ENCODE data around the gene BICDL2. TPM values are rescaled to one million over a fixed set of nuclear protein-coding genes. Genes with fewer than 3 reads are reported as not detected.
A peak's percentile ranks its signal among the peaks of the same experiment; 100 is the strongest.

BICDL2 gene
- total and polyA plus RNA-seq, 9 of the 15 experiments (the other 6 are each of a cell fraction or from before 2014, with no cell fraction given): 0.09 to 0.28 (median 0.09) TPM; not detected in 6

GRCh38 chr16:3020604-3021448 is 15.9 kb downstream of the BICDL2 start:
- Histone ChIP-seq H4K20me1 (replicated peaks; ENCODE audit: control insufficient read depth, insufficient read depth, low read length) (peaks cover 28% of the 10 kb centered on the region), H3K36me3 (ENCODE audit: control insufficient read depth, insufficient read depth, low read length) (peaks cover 22% of the 10 kb centered on the region; the same call in 2 of the 3 replicates), H2AFZ (ENCODE audit: low read depth, low read length) (peak overlapping the region; percentile 46; the same call in 1 of the 2 replicates), H3K9me3 (replicated peaks; ENCODE audit: control insufficient read depth, insufficient read depth, low read depth, low read length) (no peaks in the 10 kb centered on the region), H3K4me1 (replicated peaks in 1 of 2; ENCODE audit: control insufficient read depth in 2 of 2, insufficient read depth in 2 of 2, low read length in 2 of 2) (peaks cover 36 to 92% of the 10 kb centered on the region in 2 experiments), H3K27ac (ENCODE audit: extremely low read depth, low read depth, low read length) (peak overlapping the region; percentile 90), H3K79me2 (ENCODE audit: control insufficient read depth, insufficient read depth, low read length) (peaks cover 42% of the 10 kb centered on the region), H3K4me3 (peak overlapping the region; percentile 82), H3K4me2 (ENCODE audit: insufficient read depth, low read length) (peak overlapping the region; percentile 83), H3K9ac (ENCODE audit: insufficient read depth in 1 of 2, low read depth in 2 of 2, low read length in 2 of 2) (peak overlapping the region; percentile 88 to 94), H3K27me3 (ENCODE audit: control insufficient read depth in 2 of 2, insufficient read depth in 2 of 2, low read length in 2 of 2) (no peaks in the 10 kb centered on the region), H3K9me1 (ENCODE audit: control insufficient read depth, insufficient read depth, low read length) (peaks cover 2% of the 10 kb centered on the region)
- TSS peak; percentile 59 for BruUV-seq (replicated peaks)
- ChIA-PET CTCF (ENCODE audit: low intra/inter-chr PET ratio) (no interaction called here), POLR2A (interaction anchor here (0.8 to 3.3 kb wide), 7 partner anchors 10 to 54 kb away, joined by 3 to 29 read pairs (median 6); no protein-coding TSS in a partner anchor)
- intact Hi-C loops (cut with micrococcal nuclease): loop anchor here (1.0 to 10.0 kb wide), 2 partner anchors 13 to 56 kb away; partner anchors contain the start of genes KREMEN2 and PAQR4
- 1% methylated on average over 36 of the region's 57 CpGs for WGBS (ENCODE audit: insufficient coverage, low coverage, missing lambda C conversion rate)
- peak; percentile 32 for ATAC-seq
- FAIRE-seq: no peak
- DNase-seq (ENCODE audit: extremely low read depth in 1 of 4, low spot score in 3 of 4): peak; percentile 76 to 78 (median 78)
- in situ Hi-C loops (cut with MboI): no loop called here
- peak; percentile 81 for TF ChIP-seq POLR2G (IDR thresholded peaks at IDR 0.05; ENCODE audit: low read depth, low read length)
- TF ChIP-seq ZFP30 (CRISPR knock-in tag; IDR thresholded peaks at IDR 0.05; ENCODE audit: borderline replicate concordance): no peak
- TF ChIP-seq ZNF146 (CRISPR knock-in tag; IDR thresholded peaks at IDR 0.05; ENCODE audit: unreplicated experiment): no peak
- no peak for TF ChIP-seq ZNF583 (CRISPR knock-in tag; IDR thresholded peaks at IDR 0.05)
- no peak for TF ChIP-seq CHD4 (IDR thresholded peaks at IDR 0.05; ENCODE audit: insufficient read depth, insufficient replicate concordance, low read depth, low read length, poor library complexity, severe bottlenecking)
- no peak for TF ChIP-seq CEBPB (tag; IDR thresholded peaks at IDR 0.05)
- no peak for TF ChIP-seq SNIP1 (IDR thresholded peaks at IDR 0.05; ENCODE audit: low read depth)
- no peak for TF ChIP-seq NR4A1 (CRISPR knock-in tag; IDR thresholded peaks at IDR 0.05)
- TF ChIP-seq NR4A1 (tag; IDR thresholded peaks at IDR 0.05): no peak
- TF ChIP-seq ZNF668 (CRISPR knock-in tag; IDR thresholded peaks at IDR 0.05): no peak
- no peak for TF ChIP-seq CAMTA2 (CRISPR knock-in tag; conservative IDR thresholded peaks at IDR 0.05)
- no peak for TF ChIP-seq POLR2H (tag; IDR thresholded peaks at IDR 0.05; ENCODE audit: low read depth)
- no peak; a peak in 1 of 4 replicates for TF ChIP-seq KDM1A (IDR thresholded peaks at IDR 0.05)
- TF ChIP-seq ZNF408 (CRISPR knock-in tag; IDR thresholded peaks at IDR 0.05; ENCODE audit: low read depth): no peak
- TF ChIP-seq BCLAF1 (IDR thresholded peaks at IDR 0.05; ENCODE audit: borderline replicate concordance in 1 of 2, control insufficient read depth in 1 of 2, low read depth in 2 of 2, low read length in 1 of 2): no peak
- no peak for TF ChIP-seq SRSF9 (IDR thresholded peaks at IDR 0.05; ENCODE audit: borderline replicate concordance, low read depth, low read length)
- no peak for TF ChIP-seq FOXP4 (CRISPR knock-in tag; IDR thresholded peaks at IDR 0.05; ENCODE audit: borderline replicate concordance)

All from K562 (cell line).